Peyer's patch (tissue), 4 donors: ENCODE data around the gene BFSP2.

ENCODE experiments used
- CTCF ChIP-seq, 6 experiments: fragments of 450-650 bp in 4 of 6; fragments of 200-600 bp in 2 of 6; sonication (generic) in 1 of 6; IDR thresholded peaks; one replicate each; pipeline ENCODE4 v1.5.1; 2017 to 2019; ENCODE audit warnings: antibody characterized with exemption in 6 of 6, mild to moderate bottlenecking in 3 of 6, moderate library complexity in 1 of 6
- POLR2A ChIP-seq, 2 donors: fragments of 450-650 bp; IDR thresholded peaks; one replicate each; pipeline ENCODE4 v1.5.1; 2017; ENCODE audit warnings: antibody characterized with exemption in 2 of 2, mild to moderate bottlenecking in 2 of 2, moderate library complexity in 2 of 2

- TF ChIP-seq CTCF (IDR thresholded peaks at IDR 0.05) (no peak), POLR2A (IDR thresholded peaks at IDR 0.05) (no peak)
Measured at GRCh38 chr3:133387341-133387740, 12.5 kb upstream of the BFSP2 start.
